Muscle of leg (tissue), 11 donors: ENCODE data around the gene ADAMTSL5. TPM values are rescaled to one million over a fixed set of nuclear protein-coding genes. Genes with fewer than 3 reads are reported as not detected.

Experiments
- DNase-seq: peaks from one replicate; pipeline ENCODE4 v3.0.0; 2013
- H3K27ac ChIP-seq: one replicate; pipeline ENCODE4 v1.5.1; 2013; ENCODE audit warnings: mild to moderate bottlenecking, low read length, control low read depth
- H3K27me3 ChIP-seq: one replicate; pipeline ENCODE4 v1.6.1; 2013; ENCODE audit warnings: low read length; ENCODE audit not compliant: control insufficient read depth, insufficient read depth
- H3K36me3 ChIP-seq: one replicate; pipeline ENCODE4 v1.6.1; 2013; ENCODE audit warnings: low read length; ENCODE audit not compliant: control insufficient read depth, insufficient read depth
- H3K4me1 ChIP-seq: one replicate; pipeline ENCODE4 v1.6.1; 2013; ENCODE audit warnings: low read length; ENCODE audit not compliant: control insufficient read depth, insufficient read depth
- H3K4me3 ChIP-seq: one replicate; pipeline ENCODE4 v1.5.1; 2013; ENCODE audit warnings: low read length, control low read depth
- H3K9me3 ChIP-seq: replicated peaks from 2 replicates; pipeline ENCODE4 v1.6.1; 2013; ENCODE audit warnings: low read depth, low read length; ENCODE audit not compliant: control insufficient read depth
- WGBS: methylation state at CpG from one replicate; pipeline ENCODE4 v1.1.5; 2013; ENCODE audit warnings: missing lambda C conversion rate; ENCODE audit not compliant: insufficient coverage; 5-methylcytosine and 5-hydroxymethylcytosine counted together
- polyA plus RNA-seq, 8 donors: library from polyadenylated mRNA; unstranded; fragments of 120-200 nt; gene quantifications; one replicate each; pipeline versions ENCODE4 v1.2.1 to v1.2.3, GENCODE V29; 2013; ENCODE audit warnings: inconsistent platforms in 1 of 8, low replicate concordance in 1 of 8; ENCODE audit not compliant: insufficient read length in 8 of 8, insufficient read depth in 1 of 8
- total RNA-seq: library from RNA; stranded (reverse); fragments of 120-200 nt; gene quantifications from one replicate; pipeline ENCODE4 v1.2.4, GENCODE V29; 2013

ADAMTSL5 gene
- total and polyA plus RNA-seq, 9 donors = 4.8 to 17.4 (median 10.1) TPM

DNA sequence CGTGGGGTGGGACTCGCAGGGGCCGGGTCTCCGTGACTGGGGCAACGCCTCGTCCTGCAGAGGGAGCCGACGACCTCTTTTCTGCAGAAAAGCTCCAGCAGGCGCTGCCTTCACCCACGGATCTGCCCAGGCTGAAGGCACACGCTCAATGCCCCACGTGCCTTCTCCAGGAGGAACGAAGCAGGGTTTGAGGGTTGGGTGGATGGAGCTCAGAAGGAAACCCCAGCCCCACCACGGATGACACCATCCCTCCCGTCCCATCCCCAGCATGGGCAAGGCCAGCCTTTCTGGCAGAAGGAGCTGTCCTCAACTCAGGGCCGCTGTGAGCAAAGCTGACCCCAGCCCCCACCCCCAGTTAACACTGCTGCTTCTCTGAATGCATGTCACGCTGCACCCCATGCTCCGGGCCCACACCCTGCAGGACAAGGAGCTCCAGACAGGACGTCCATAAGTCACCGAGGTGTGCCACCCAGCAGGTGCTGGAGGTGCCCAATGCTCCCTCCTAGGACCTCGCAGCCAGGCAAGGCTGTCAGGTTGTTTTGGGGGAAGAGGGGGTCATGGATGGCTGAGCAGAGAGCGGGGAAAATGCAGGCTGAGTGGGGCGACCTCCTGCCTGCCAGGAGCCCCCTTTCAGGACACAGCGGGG, 41.2 kb downstream of the ADAMTSL5 start:
- Histone ChIP-seq H3K4me3 (no peak overlapping the region), H3K4me1 (peaks cover 45% of the 10 kb centered on the region), H3K27me3 (peaks cover 77% of the 10 kb centered on the region), H3K9me3 (no peaks in the 10 kb centered on the region), H3K36me3 (peaks cover 19% of the 10 kb centered on the region), H3K27ac (no peak overlapping the region)
- DNase-seq = no peak
- 29% methylated on average over 18 of the region's 24 CpGs for WGBS

DNA sequence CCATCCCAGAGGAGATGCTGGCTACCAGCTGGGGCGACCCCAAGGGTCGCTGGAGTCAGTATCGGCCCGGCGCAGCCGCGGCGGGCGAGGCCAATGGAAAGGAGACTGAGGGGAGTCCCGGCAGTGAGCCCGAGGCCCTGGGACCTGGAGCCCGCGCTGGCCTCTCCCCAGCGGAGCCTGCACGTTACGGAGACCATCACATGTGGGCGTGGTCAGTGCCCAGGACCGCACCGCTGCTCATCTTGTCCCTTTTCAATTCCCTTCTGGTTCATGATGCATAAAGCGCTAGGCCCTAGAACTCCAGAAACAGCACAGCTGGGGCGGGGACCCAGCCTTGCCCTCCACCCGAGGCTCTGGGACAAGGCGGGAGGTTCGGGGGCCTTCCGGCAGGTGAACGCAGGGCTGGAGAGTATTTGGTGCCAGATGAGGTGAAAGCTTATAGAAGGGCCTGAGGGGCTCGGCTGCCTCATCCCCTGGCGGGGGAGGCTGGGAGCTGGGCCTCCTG, 41.8 kb downstream of the ADAMTSL5 start:
- Histone ChIP-seq H3K4me1 (peaks cover 48% of the 10 kb centered on the region), H3K4me3 (peak overlapping the region; percentile 10), H3K36me3 (peaks cover 17% of the 10 kb centered on the region), H3K27me3 (peaks cover 82% of the 10 kb centered on the region), H3K9me3 (no peaks in the 10 kb centered on the region), H3K27ac (no peak overlapping the region)
- DNase-seq = no peak
- WGBS = under 1% methylated on average over 23 of the region's 28 CpGs

DNA sequence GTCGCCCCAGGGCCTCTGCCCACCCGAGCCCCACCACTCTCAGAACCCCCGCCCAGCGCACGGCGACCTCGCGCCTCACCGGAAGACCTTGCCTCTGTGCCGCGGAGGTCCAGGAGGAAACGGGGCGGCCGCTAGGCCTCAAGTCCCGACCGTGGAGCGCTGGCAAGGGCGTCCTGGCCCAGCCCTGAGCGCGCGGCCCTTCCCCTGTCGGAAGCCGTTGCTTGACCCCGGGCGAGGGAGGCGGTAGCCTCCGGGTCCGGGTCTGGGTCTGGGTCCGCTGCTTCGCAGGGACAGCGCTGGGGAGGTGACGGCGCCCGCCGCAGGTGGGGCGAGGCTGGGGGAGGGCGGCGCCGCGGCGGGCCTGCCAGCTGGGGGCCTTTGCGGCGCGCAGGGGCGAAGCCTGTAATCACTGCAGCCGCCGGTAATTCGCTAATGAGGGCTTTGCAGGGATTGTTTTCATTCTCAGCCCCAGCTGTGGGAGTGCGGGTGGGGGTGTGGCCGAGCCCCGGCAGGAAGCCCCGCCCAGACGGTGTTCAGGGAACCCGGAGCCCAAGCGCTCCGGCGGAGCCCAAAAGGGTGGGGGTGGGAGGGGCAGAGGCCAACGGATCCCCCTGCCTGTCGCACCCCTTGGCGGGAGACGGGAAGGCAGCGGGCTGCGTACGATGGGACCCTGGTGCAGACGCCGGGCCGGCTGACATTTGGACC, 42.4 kb downstream of the ADAMTSL5 start:
- no peak for DNase-seq

DNA sequence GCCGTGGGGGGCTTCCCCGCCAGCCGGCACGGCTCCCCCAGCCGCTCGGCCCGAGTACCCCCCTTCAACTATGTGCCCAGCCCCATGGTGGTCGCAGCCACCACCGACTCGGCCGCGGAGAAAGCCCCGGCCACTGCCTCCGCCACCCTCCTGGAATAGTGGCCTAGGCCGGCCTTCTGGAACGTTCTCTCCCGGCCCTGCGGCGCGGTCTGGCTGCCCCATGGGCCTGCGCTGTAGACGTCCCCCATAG, 42.8 kb downstream of the ADAMTSL5 start:
- no peak for DNase-seq
- 2% methylated on average over 22 of the region's 22 CpGs for WGBS
- Histone ChIP-seq H3K4me1 (peaks cover 52% of the 10 kb centered on the region), H3K36me3 (peaks cover 6% of the 10 kb centered on the region), H3K27ac (no peak overlapping the region), H3K9me3 (no peaks in the 10 kb centered on the region), H3K4me3 (peak overlapping the region; percentile 2), H3K27me3 (peaks cover 92% of the 10 kb centered on the region)

More for the DNA sequence above, 42.4 kb downstream of the ADAMTSL5 start:
- Histone ChIP-seq H3K27ac (no peak overlapping the region), H3K27me3 (peaks cover 88% of the 10 kb centered on the region), H3K4me3 (peak overlapping the region; percentile 10), H3K4me1 (peaks cover 51% of the 10 kb centered on the region), H3K9me3 (no peaks in the 10 kb centered on the region), H3K36me3 (peaks cover 11% of the 10 kb centered on the region)
- under 1% methylated on average over 56 of the region's 67 CpGs for WGBS

DNA sequence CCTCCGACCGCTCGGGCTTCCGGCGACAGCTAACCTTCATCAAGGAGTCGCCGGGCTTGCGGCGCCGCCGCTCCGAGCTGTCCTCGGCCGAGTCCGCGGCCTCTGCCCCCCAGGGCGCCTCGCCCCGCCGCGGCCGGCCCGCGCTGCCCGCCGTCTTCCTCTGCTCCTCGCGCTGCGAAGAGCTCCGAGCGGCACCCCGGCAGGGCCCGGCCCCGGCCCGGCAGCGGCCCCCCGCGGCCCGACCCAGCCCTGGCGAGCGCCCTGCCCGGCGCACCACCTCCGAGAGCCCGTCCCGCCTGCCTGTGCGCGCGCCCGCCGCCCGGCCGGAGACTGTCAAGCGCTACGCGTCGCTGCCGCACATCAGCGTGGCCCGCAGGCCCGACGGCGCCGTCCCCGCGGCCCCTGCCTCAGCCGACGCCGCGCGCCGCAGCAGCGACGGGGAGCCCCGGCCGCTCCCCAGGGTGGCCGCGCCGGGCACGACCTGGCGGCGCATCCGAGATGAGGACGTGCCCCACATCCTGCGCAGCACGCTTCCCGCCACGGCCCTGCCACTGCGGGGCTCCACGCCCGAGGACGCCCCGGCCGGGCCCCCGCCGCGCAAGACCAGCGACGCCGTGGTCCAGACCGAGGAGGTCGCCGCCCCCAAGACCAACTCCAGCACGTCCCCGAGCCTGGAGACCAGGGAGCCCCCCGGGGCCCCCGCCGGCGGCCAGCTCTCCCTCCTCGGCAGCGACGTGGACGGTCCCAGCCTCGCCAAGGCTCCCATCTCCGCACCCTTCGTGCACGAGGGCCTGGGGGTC, 43.4 kb downstream of the ADAMTSL5 start:
- no peaks in the 10 kb centered on the region for H3K9me3 ChIP-seq
- no peak overlapping the region for H3K27ac ChIP-seq
- under 1% methylated on average over 108 of the region's 117 CpGs for WGBS
- DNase-seq = no peak
- peaks cover 93% of the 10 kb centered on the region for H3K27me3 ChIP-seq
- H3K36me3 ChIP-seq = peaks cover 1% of the 10 kb centered on the region
- no peak overlapping the region for H3K4me3 ChIP-seq
- peaks cover 53% of the 10 kb centered on the region for H3K4me1 ChIP-seq

- under 1% methylated on average over 47 of the region's 47 CpGs for WGBS
- H3K27me3 ChIP-seq = peaks cover 90% of the 10 kb centered on the region
- H3K4me3 ChIP-seq = no peak overlapping the region
- H3K9me3 ChIP-seq = no peaks in the 10 kb centered on the region
- no peaks in the 10 kb centered on the region for H3K36me3 ChIP-seq
- H3K27ac ChIP-seq = no peak overlapping the region
- peaks cover 53% of the 10 kb centered on the region for H3K4me1 ChIP-seq
- no peak for DNase-seq
These were observed 44.0 kb downstream of the ADAMTSL5 start for GRCh38 chr19:1468821-1469254.

- peaks cover 90% of the 10 kb centered on the region for H3K27me3 ChIP-seq
- no peaks in the 10 kb centered on the region for H3K9me3 ChIP-seq
- no peak overlapping the region for H3K4me3 ChIP-seq
- H3K27ac ChIP-seq = no peak overlapping the region
- 4% methylated on average over 49 of the region's 49 CpGs for WGBS
- no peak for DNase-seq
- peaks cover 53% of the 10 kb centered on the region for H3K4me1 ChIP-seq
- no peaks in the 10 kb centered on the region for H3K36me3 ChIP-seq
These were observed 44.5 kb downstream of the ADAMTSL5 start for GRCh38 chr19:1468274-1468820.

GRCh38 chr19:1467490-1468273, 45.1 kb downstream of the ADAMTSL5 start:
- WGBS = 1% methylated on average over 92 of the region's 92 CpGs
- H3K4me3 ChIP-seq = no peak overlapping the region
- peaks cover 52% of the 10 kb centered on the region for H3K4me1 ChIP-seq
- no peak overlapping the region for H3K27ac ChIP-seq
- peaks cover 83% of the 10 kb centered on the region for H3K27me3 ChIP-seq
- H3K36me3 ChIP-seq = no peaks in the 10 kb centered on the region
- no peaks in the 10 kb centered on the region for H3K9me3 ChIP-seq
- no peak for DNase-seq

DNA sequence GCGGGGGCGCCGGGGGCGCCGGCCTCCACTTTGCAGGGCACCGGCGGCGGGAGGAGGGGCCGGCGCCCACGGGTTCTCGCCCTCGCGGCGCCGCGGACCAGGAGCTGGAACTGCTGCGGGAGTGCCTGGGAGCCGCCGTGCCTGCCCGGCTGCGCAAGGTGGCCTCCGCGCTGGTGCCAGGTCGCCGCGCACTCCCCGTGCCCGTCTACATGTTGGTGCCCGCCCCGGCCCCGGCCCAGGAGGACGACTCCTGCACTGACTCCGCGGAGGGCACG, 45.7 kb downstream of the ADAMTSL5 start:
- no peaks in the 10 kb centered on the region for H3K9me3 ChIP-seq
- no peak overlapping the region for H3K4me3 ChIP-seq
- no peak for DNase-seq
- peaks cover 50% of the 10 kb centered on the region for H3K4me1 ChIP-seq
- no peak overlapping the region for H3K27ac ChIP-seq
- H3K27me3 ChIP-seq = peaks cover 78% of the 10 kb centered on the region
- 5% methylated on average over 36 of the region's 36 CpGs for WGBS
- H3K36me3 ChIP-seq = no peaks in the 10 kb centered on the region
